Ramos (cell line): ENCODE measurements around the gene ZBTB34.

Source experiments
- in situ Hi-C: fragments of 300-500 bp; cut with MboI; formaldehyde crosslinking; loops from one replicate; pipeline ENCODE4 v1.14.3; 2022; ENCODE audit warnings: low sequenced_read_pairs; ENCODE audit not compliant: unreplicated experiment

The ZBTB34 gene

GRCh38 chr9:126875756-126876510, 15.5 kb downstream of the ZBTB34 start:
- in situ Hi-C loops, result no loop called here

- in situ Hi-C loops, result no loop called here
Measured at GRCh38 chr9:126876531-126876930, 16.1 kb downstream of the ZBTB34 start.

- in situ Hi-C loops, result no loop called here
Measured at GRCh38 chr9:126877418-126877817, 17.0 kb downstream of the ZBTB34 start.

- in situ Hi-C loops, result no loop called here
Measured at GRCh38 chr9:126879288-126879687, 18.8 kb downstream of the ZBTB34 start.

- in situ Hi-C loops, result no loop called here
Measured at GRCh38 chr9:126880226-126880946, 19.9 kb downstream of the ZBTB34 start.

GRCh38 chr9:126880947-126881332, 20.5 kb downstream of the ZBTB34 start:
- in situ Hi-C loops, result no loop called here

GRCh38 chr9:126882746-126883145, 22.3 kb downstream of the ZBTB34 start:
- in situ Hi-C loops, result no loop called here

- in situ Hi-C loops, result no loop called here
Measured at GRCh38 chr9:126883636-126884035, 23.2 kb downstream of the ZBTB34 start.

GRCh38 chr9:126885131-126885641, 24.7 kb downstream of the ZBTB34 start:
- in situ Hi-C loops, result no loop called here

- in situ Hi-C loops, result no loop called here
Measured at GRCh38 chr9:126886034-126886822, 25.8 kb downstream of the ZBTB34 start.

GRCh38 chr9:126886897-126887296, 26.5 kb downstream of the ZBTB34 start:
- in situ Hi-C loops, result no loop called here

- in situ Hi-C loops, result no loop called here
Measured at GRCh38 chr9:126891676-126892075, 31.2 kb downstream of the ZBTB34 start.

- in situ Hi-C loops, result no loop called here
Measured at GRCh38 chr9:126893079-126893478, 32.6 kb downstream of the ZBTB34 start.

- in situ Hi-C loops, result no loop called here
Measured at GRCh38 chr9:126894052-126894603, 33.7 kb downstream of the ZBTB34 start.

- in situ Hi-C loops, result no loop called here
Measured at GRCh38 chr9:126902210-126902609, 41.8 kb downstream of the ZBTB34 start.

- in situ Hi-C loops, result no loop called here
Measured at GRCh38 chr9:126904586-126904985, 44.1 kb downstream of the ZBTB34 start.

- in situ Hi-C loops, result no loop called here
Measured at GRCh38 chr9:126906091-126906490, 45.7 kb downstream of the ZBTB34 start.

GRCh38 chr9:126907058-126907457, 46.6 kb downstream of the ZBTB34 start:
- in situ Hi-C loops, result no loop called here

GRCh38 chr9:126914458-126915280, 54.2 kb downstream of the ZBTB34 start, which contains the start of gene RALGPS1:
Gene RALGPS1, plus strand, starts transcription at chr9:126914782. Its CDS starts 47,508 bp downstream, at chr9:126962290.
- in situ Hi-C loops, result no loop called here
